Keratinocyte (primary cell): Measurements from ENCODE around the gene MSI2. TPM values are rescaled to one million over a fixed set of nuclear protein-coding genes. Genes with fewer than 3 reads are reported as not detected.

Experiments
- DNase-seq: peaks from one replicate; pipeline ENCODE4 v3.0.0-alpha.2; 2011; ENCODE audit warnings: low read depth, missing footprints, low spot score
- FAIRE-seq: peaks from 2 replicates; lab custom pipeline; 2011; peaks lifted over from hg19 to GRCh38; lab: Jason Lieb, UNC
- H2AFZ ChIP-seq: 2 replicates; pipeline ENCODE4 v1.6.0; 2012; ENCODE audit warnings: low read length, control low read depth, inconsistent platforms; ENCODE audit not compliant: control insufficient read depth
- H3K27ac ChIP-seq: 2 replicates; pipeline ENCODE4 v1.5.1; 2011; ENCODE audit warnings: low read length; ENCODE audit not compliant: control insufficient read depth, insufficient read depth
- H3K27me3 ChIP-seq: 3 replicates; pipeline ENCODE4 v1.6.0; 2011; ENCODE audit warnings: low read length; ENCODE audit not compliant: control insufficient read depth, insufficient read depth; ENCODE audit errors: extremely low read depth
- H3K36me3 ChIP-seq, 2 experiments: 2 replicates in 1 of 2; 3 replicates in 1 of 2; pipeline ENCODE4 v1.5.1; 2011; ENCODE audit warnings: low read length in 2 of 2, mild to moderate bottlenecking in 1 of 2; ENCODE audit not compliant: control insufficient read depth in 2 of 2, insufficient read depth in 2 of 2; ENCODE audit errors: extremely low read depth in 1 of 2
- H3K4me1 ChIP-seq: 3 replicates; pipeline ENCODE4 v1.5.1; 2011; ENCODE audit warnings: low read length; ENCODE audit not compliant: control insufficient read depth, insufficient read depth; ENCODE audit errors: extremely low read depth
- H3K4me2 ChIP-seq: 3 replicates; pipeline ENCODE4 v1.6.0; 2011; ENCODE audit warnings: low read depth, low read length; ENCODE audit not compliant: control insufficient read depth, insufficient read depth; ENCODE audit errors: extremely low read depth
- H3K4me3 ChIP-seq, 3 experiments: fragments of 200-600 bp in 1 of 3; sonication (generic) in 1 of 3; 2 replicates in 2 of 3; 3 replicates in 1 of 3; pipeline ENCODE4 v1.5.1; 2011 to 2016; ENCODE audit warnings: low read length in 3 of 3, mild to moderate bottlenecking in 3 of 3, control low read depth in 2 of 3, inconsistent platforms in 1 of 3, low read depth in 1 of 3, mixed read lengths in 1 of 3, mixed run types in 1 of 3, moderate library complexity in 1 of 3; ENCODE audit not compliant: control insufficient read depth in 2 of 3, insufficient read depth in 2 of 3; ENCODE audit errors: extremely low read depth in 1 of 3
- H3K79me2 ChIP-seq: 2 replicates; pipeline ENCODE4 v1.6.0; 2012; ENCODE audit warnings: low read length; ENCODE audit not compliant: control insufficient read depth, insufficient read depth
- H3K9ac ChIP-seq: 3 replicates; pipeline ENCODE4 v1.6.0; 2011; ENCODE audit warnings: low read length; ENCODE audit not compliant: control insufficient read depth, insufficient read depth; ENCODE audit errors: extremely low read depth
- H3K9me1 ChIP-seq: 3 replicates; pipeline ENCODE4 v1.6.0; 2011; ENCODE audit warnings: low read length; ENCODE audit not compliant: control insufficient read depth, insufficient read depth; ENCODE audit errors: extremely low read depth
- H3K9me3 ChIP-seq: 2 replicates; pipeline ENCODE4 v1.5.1; 2012; ENCODE audit warnings: low read depth, low read length; ENCODE audit not compliant: control insufficient read depth
- H4K20me1 ChIP-seq: 3 replicates; pipeline ENCODE4 v1.6.0; 2011; ENCODE audit warnings: low read length; ENCODE audit not compliant: control insufficient read depth, insufficient read depth; ENCODE audit errors: extremely low read depth
- EZH2 ChIP-seq: IDR thresholded peaks from one replicate; pipeline ENCODE4 v1.6.1; 2012; ENCODE audit warnings: inconsistent platforms, mild to moderate bottlenecking, low read length, moderate library complexity
- dilution Hi-C: fragments of 300-500 bp; cut with MboI; formaldehyde crosslinking; loops from one replicate; pipeline ENCODE4 v1.7.0; 2020; ENCODE audit warnings: low sequenced_read_pairs; ENCODE audit not compliant: extremely low pct_ligation_motif_present
- polyA plus RNA-seq, 5 experiments: library from polyadenylated mRNA; depleted of rRNA in 3 of 5; stranded (reverse) in 3 of 5; stranded (forward) in 1 of 5; unstranded in 1 of 5; fragments of >200 nt; gene quantifications; 1 replicate in 1 of 5; 2 replicates in 3 of 5; 3 replicates in 1 of 5; pipeline versions ENCODE4 v1.2.1 to v1.2.3, GENCODE V29; 2011 to 2012; ENCODE audit warnings: missing spikeins in 2 of 5, low read depth in 1 of 5, low replicate concordance in 1 of 5
- TF ChIP-seq, protein P1 (sequence below), 3 experiments: IDR thresholded peaks in 1 of 3; conservative IDR thresholded peaks in 1 of 3; optimal IDR thresholded peaks in 1 of 3; 2 replicates in 2 of 3; 3 replicates in 1 of 3; pipeline versions ENCODE3 to v1.5.1; 2011; ENCODE audit warnings: low read length in 3 of 3, mild to moderate bottlenecking in 3 of 3, moderate library complexity in 2 of 3, control low read depth in 1 of 3, inconsistent platforms in 1 of 3; ENCODE audit not compliant: insufficient read depth in 2 of 3; ENCODE audit errors: extremely low read depth in 1 of 3

The MSI2 gene
- polyA plus RNA-seq, 1 donor (not counting 4 experiments of a cell fraction or from before 2014, with no cell fraction given), result 22.3 TPM

DNA sequence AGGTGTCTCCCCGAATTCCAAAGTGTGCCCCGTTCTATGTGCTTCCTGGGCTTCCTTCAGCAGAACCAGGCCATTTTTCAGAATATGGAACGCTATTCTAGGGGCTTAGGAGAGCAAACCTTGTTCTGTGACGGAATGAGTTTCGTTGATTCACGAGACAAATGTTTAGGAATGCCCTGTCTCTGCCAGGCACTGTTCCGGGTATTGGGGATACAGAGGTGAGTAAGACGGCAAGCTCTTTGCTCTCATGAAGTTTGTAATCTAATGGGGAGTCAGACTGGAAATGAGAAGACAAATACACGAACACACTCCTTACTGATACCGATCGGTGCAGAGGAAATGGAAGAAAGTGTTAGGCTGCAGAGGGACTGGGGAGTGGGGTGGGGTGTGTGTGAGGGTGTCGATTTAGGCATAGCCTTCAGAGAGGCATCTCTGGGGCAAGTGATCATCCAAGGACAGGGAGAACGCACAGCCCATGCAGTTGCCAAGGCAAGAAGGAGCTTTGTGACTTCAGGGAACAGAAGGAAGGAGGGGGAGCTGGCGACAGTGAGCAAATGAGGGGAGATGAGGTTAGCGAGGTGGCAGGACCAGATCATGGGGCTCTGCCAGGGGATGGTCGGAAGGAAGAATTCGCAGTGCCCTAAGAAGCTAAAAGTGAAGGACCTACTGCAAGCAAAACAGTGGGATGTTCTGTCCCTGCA is 189.6 kb downstream of the MSI2 start:
- no peak overlapping the region for H3K27ac ChIP-seq
- H3K4me3 ChIP-seq, result no peak overlapping the region
- FAIRE-seq, result no peak

DNA sequence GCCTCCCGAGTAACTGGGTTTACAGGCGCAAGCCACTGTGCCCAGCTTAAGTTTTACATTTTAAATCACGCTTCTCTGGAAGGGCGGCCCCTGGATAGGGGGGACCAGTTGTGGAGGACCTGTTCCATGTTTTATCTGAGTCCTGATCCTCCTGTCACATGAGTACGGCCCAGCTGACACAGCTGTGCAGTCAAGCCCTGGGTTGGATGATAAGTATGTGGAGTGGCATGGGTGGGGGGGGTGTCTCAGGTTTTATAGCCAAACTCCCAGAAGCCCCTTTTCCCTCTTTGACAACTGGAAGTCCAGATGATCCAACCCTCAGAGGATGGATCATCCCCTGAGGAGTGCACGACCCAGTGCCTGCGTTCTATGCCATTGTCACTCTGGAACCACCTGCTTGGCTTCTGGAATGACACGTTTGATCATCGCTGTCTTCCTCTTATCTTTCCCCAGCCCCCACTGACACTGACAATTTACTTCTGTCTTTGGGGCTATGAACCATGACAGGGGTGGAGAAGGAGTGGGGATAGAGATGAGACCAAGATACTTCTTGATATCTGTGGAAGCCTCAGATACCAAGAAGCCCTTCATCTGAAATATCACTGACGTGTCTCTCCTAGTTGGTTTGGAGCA is 191.2 kb downstream of the MSI2 start:
- H3K9ac ChIP-seq, result no peak overlapping the region
- H3K4me2 ChIP-seq, result no peak overlapping the region
- peaks cover 3% of the 10 kb centered on the region for H3K9me3 ChIP-seq
- no peaks in the 10 kb centered on the region for H3K79me2 ChIP-seq
- peaks cover 13% of the 10 kb centered on the region for H3K4me1 ChIP-seq
- FAIRE-seq (no peak), DNase-seq (no peak)
- no peak overlapping the region for H3K4me3 ChIP-seq
- H3K27me3 ChIP-seq, result no peaks in the 10 kb centered on the region
- no peaks in the 10 kb centered on the region for H4K20me1 ChIP-seq
- H2AFZ ChIP-seq, result no peak overlapping the region
- TF ChIP-seq, protein P1, sequence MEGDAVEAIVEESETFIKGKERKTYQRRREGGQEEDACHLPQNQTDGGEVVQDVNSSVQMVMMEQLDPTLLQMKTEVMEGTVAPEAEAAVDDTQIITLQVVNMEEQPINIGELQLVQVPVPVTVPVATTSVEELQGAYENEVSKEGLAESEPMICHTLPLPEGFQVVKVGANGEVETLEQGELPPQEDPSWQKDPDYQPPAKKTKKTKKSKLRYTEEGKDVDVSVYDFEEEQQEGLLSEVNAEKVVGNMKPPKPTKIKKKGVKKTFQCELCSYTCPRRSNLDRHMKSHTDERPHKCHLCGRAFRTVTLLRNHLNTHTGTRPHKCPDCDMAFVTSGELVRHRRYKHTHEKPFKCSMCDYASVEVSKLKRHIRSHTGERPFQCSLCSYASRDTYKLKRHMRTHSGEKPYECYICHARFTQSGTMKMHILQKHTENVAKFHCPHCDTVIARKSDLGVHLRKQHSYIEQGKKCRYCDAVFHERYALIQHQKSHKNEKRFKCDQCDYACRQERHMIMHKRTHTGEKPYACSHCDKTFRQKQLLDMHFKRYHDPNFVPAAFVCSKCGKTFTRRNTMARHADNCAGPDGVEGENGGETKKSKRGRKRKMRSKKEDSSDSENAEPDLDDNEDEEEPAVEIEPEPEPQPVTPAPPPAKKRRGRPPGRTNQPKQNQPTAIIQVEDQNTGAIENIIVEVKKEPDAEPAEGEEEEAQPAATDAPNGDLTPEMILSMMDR (optimal IDR thresholded peaks at IDR 0.05 in 1 of 3, IDR thresholded peaks at IDR 0.05 in 1 of 3, conservative IDR thresholded peaks at IDR 0.05 in 1 of 3; ENCODE audit: extremely low read depth in 1 of 3, insufficient read depth in 2 of 3, low read length in 3 of 3), result no peak
- no peak for TF ChIP-seq EZH2
- H3K9me1 ChIP-seq, result no peaks in the 10 kb centered on the region
- no peak overlapping the region for H3K27ac ChIP-seq
- dilution Hi-C loops, result no loop called here
- H3K36me3 ChIP-seq, result no peaks in the 10 kb centered on the region

More for the DNA sequence above, 189.6 kb downstream of the MSI2 start:
- no peak overlapping the region for H2AFZ ChIP-seq
- no peak for DNase-seq
- no peak overlapping the region for H3K4me2 ChIP-seq
- peaks cover 3% of the 10 kb centered on the region for H3K9me3 ChIP-seq
- H3K27me3 ChIP-seq, result no peaks in the 10 kb centered on the region
- H3K4me1 ChIP-seq, result peaks cover 21% of the 10 kb centered on the region
- H3K9me1 ChIP-seq, result no peaks in the 10 kb centered on the region
- dilution Hi-C loops, result no loop called here
- no peak overlapping the region for H3K9ac ChIP-seq
- no peak for TF ChIP-seq EZH2
- H4K20me1 ChIP-seq, result no peaks in the 10 kb centered on the region
- no peaks in the 10 kb centered on the region for H3K36me3 ChIP-seq
- no peaks in the 10 kb centered on the region for H3K79me2 ChIP-seq
